Endothelial cell of umbilical vein (primary cell): Measurements from ENCODE around the gene ABCF2. TPM values are rescaled to one million over a fixed set of nuclear protein-coding genes. Genes with fewer than 3 reads are reported as not detected.

Source experiments
- BruUV-seq: library from RNA; stranded (reverse); fragments of 400-500 nt; replicated peaks from 2 replicates; lab custom pipeline; 2021; lab: Mats Ljungman, UMichigan
- CTCF ChIA-PET: fragments of 300-600, 350-600 bp; sonication (Branson Sonifier 250); formaldehyde crosslinking; loops from one replicate; lab custom pipeline; 2021; ENCODE audit warnings: antibody characterized with exemption, inconsistent platforms; lab: Charles Lee
- POLR2A ChIA-PET: fragments of 300-600, 350-600 bp; sonication (Branson Sonifier 250); formaldehyde crosslinking; loops from one replicate; lab custom pipeline; 2021; ENCODE audit warnings: antibody characterized with exemption, inconsistent platforms; lab: Charles Lee
- DNase-seq: peaks from one replicate; pipeline ENCODE4 v3.0.0-alpha.2; 2011; ENCODE audit warnings: low read depth, low spot score
- FAIRE-seq: peaks from 2 replicates; lab custom pipeline; 2011; peaks lifted over from hg19 to GRCh38; lab: Jason Lieb, UNC
- H2AFZ ChIP-seq: 2 replicates; pipeline ENCODE4 v1.6.0; 2012; ENCODE audit warnings: low read depth, low read length, control low read depth, inconsistent platforms
- H3K27ac ChIP-seq: 2 replicates; pipeline ENCODE4 v1.5.1; 2011; ENCODE audit warnings: low read depth, mild to moderate bottlenecking, control low read depth, low read length, moderate library complexity; ENCODE audit not compliant: insufficient read depth
- H3K27me3 ChIP-seq, 2 experiments: 2 replicates each; pipeline versions ENCODE4 v1.6.0 to v1.6.1; 2011; ENCODE audit warnings: low read length in 2 of 2, mixed read lengths in 1 of 2; ENCODE audit not compliant: control insufficient read depth in 2 of 2, insufficient read depth in 2 of 2
- H3K36me3 ChIP-seq, 2 experiments: 2 replicates in 1 of 2; 3 replicates in 1 of 2; pipeline ENCODE4 v1.5.1; 2011; ENCODE audit warnings: low read length in 2 of 2, mild to moderate bottlenecking in 1 of 2, moderate library complexity in 1 of 2; ENCODE audit not compliant: control insufficient read depth in 2 of 2, insufficient read depth in 2 of 2; ENCODE audit errors: extremely low read depth in 1 of 2
- H3K4me1 ChIP-seq: 3 replicates; pipeline ENCODE4 v1.5.1; 2011; ENCODE audit warnings: mild to moderate bottlenecking, low read length; ENCODE audit not compliant: control insufficient read depth, insufficient read depth; ENCODE audit errors: extremely low read depth
- H3K4me2 ChIP-seq: 2 replicates; pipeline ENCODE4 v1.6.1; 2011; ENCODE audit warnings: low read length, control low read depth, mixed read lengths; ENCODE audit not compliant: insufficient read depth
- H3K4me3 ChIP-seq, 3 experiments: fragments of 200-600 bp in 1 of 3; sonication (generic), shearing (Covaris generic) in 1 of 3; replicated peaks in 1 of 3; 2 replicates each; pipeline ENCODE4 v1.5.1; 2011 to 2016; ENCODE audit warnings: control low read depth in 3 of 3, low read length in 3 of 3, mild to moderate bottlenecking in 2 of 3, inconsistent platforms in 1 of 3, low read depth in 1 of 3, moderate library complexity in 1 of 3; ENCODE audit not compliant: insufficient read depth in 1 of 3
- H3K79me2 ChIP-seq: 2 replicates; pipeline ENCODE4 v1.6.0; 2012; ENCODE audit warnings: low read length, inconsistent platforms; ENCODE audit not compliant: control insufficient read depth, insufficient read depth
- H3K9ac ChIP-seq: replicated peaks from 2 replicates; pipeline ENCODE3; 2011; ENCODE audit warnings: low read length, control low read depth; ENCODE audit not compliant: insufficient read depth; ENCODE audit errors: extremely low read depth
- H3K9me1 ChIP-seq: replicated peaks from 3 replicates; pipeline ENCODE4 v1.6.0; 2011; ENCODE audit warnings: mild to moderate bottlenecking, low read length; ENCODE audit not compliant: control insufficient read depth, insufficient read depth; ENCODE audit errors: extremely low read depth
- H3K9me3 ChIP-seq: replicated peaks from 2 replicates; pipeline ENCODE4 v1.5.1; 2012; ENCODE audit warnings: low read length, inconsistent platforms; ENCODE audit not compliant: control insufficient read depth, insufficient read depth
- H4K20me1 ChIP-seq: replicated peaks from 2 replicates; pipeline ENCODE3; 2011; ENCODE audit warnings: mild to moderate bottlenecking, low read length; ENCODE audit not compliant: control insufficient read depth, insufficient read depth; ENCODE audit errors: extremely low read depth
- EZH2 ChIP-seq: IDR thresholded peaks from 2 replicates; pipeline ENCODE4 v1.6.1; 2012; ENCODE audit warnings: borderline replicate concordance, low read depth, mild to moderate bottlenecking, moderate library complexity, low read length, inconsistent platforms; ENCODE audit not compliant: severe bottlenecking
- FOS ChIP-seq: IDR thresholded peaks from 2 replicates; pipeline ENCODE4 v1.6.1; 2011; ENCODE audit warnings: mild to moderate bottlenecking, low read length, moderate library complexity, borderline replicate concordance; ENCODE audit not compliant: insufficient read depth
- GATA2 ChIP-seq: IDR thresholded peaks from 2 replicates; pipeline ENCODE4 v1.7.0; 2011; ENCODE audit warnings: low read depth, mild to moderate bottlenecking, moderate library complexity, mixed read lengths, low read length; ENCODE audit not compliant: insufficient read length, insufficient read depth
- JUN ChIP-seq: IDR thresholded peaks from 2 replicates; pipeline ENCODE4 v1.6.1; 2011; ENCODE audit warnings: borderline replicate concordance, low read depth; ENCODE audit not compliant: insufficient read length, insufficient read depth
- MYC ChIP-seq: IDR thresholded peaks from one replicate; pipeline ENCODE4 v1.6.1; 2011; ENCODE audit warnings: mild to moderate bottlenecking, low read depth, low read length
- POLR2A ChIP-seq: IDR thresholded peaks from 2 replicates; pipeline ENCODE4 v1.6.1; 2012; ENCODE audit warnings: low read depth, mild to moderate bottlenecking, control low read depth, low read length
- POLR2AphosphoS5 ChIP-seq: IDR thresholded peaks from 2 replicates; pipeline ENCODE4 v1.6.1; 2012; ENCODE audit warnings: low read depth, mild to moderate bottlenecking, control low read depth, low read length, moderate library complexity; ENCODE audit not compliant: insufficient read depth
- dilution Hi-C: fragments of 300-500 bp; cut with MboI; formaldehyde crosslinking; loops from one replicate; pipeline ENCODE4 v1.15.0; 2019; ENCODE audit warnings: low sequenced_read_pairs; ENCODE audit not compliant: extremely low pct_ligation_motif_present
- intact Hi-C: fragments of 100-400 bp; cut with micrococcal nuclease; formaldehyde crosslinking; loops from one replicate; pipeline ENCODE4 v1.10.0; 2022
- polyA plus RNA-seq, 4 experiments: library from polyadenylated mRNA; depleted of rRNA in 3 of 4; stranded (reverse) in 3 of 4; unstranded in 1 of 4; fragments of >200 nt; gene quantifications; 2 replicates each; pipeline versions ENCODE4 v1.2.1 to v1.2.3, GENCODE V29; 2011 to 2012; ENCODE audit warnings: missing spikeins in 1 of 4
- total RNA-seq: library from RNA; stranded (reverse); gene quantifications from 2 replicates; pipeline ENCODE4 v1.2.3, GENCODE V29; 2021
- TF ChIP-seq, protein P1 (sequence below), 2 donors: IDR thresholded peaks; 1 replicate in 1 of 2; 2 replicates in 1 of 2; pipeline ENCODE4 v1.5.1; 2011; ENCODE audit warnings: low read length in 2 of 2, mild to moderate bottlenecking in 2 of 2, moderate library complexity in 2 of 2, control low read depth in 1 of 2, inconsistent platforms in 1 of 2, low read depth in 1 of 2; ENCODE audit not compliant: insufficient read depth in 1 of 2; ENCODE audit errors: extremely low read depth in 1 of 2
- TF ChIP-seq, protein P2 (sequence below): IDR thresholded peaks from 2 replicates; pipeline ENCODE4 v1.6.1; 2011; ENCODE audit not compliant: insufficient read depth, insufficient read length

Gene ABCF2
- total and polyA plus RNA-seq, 2 donors (not counting 3 experiments of a cell fraction or from before 2014, with no cell fraction given): 45.3 to 61.6 TPM

DNA sequence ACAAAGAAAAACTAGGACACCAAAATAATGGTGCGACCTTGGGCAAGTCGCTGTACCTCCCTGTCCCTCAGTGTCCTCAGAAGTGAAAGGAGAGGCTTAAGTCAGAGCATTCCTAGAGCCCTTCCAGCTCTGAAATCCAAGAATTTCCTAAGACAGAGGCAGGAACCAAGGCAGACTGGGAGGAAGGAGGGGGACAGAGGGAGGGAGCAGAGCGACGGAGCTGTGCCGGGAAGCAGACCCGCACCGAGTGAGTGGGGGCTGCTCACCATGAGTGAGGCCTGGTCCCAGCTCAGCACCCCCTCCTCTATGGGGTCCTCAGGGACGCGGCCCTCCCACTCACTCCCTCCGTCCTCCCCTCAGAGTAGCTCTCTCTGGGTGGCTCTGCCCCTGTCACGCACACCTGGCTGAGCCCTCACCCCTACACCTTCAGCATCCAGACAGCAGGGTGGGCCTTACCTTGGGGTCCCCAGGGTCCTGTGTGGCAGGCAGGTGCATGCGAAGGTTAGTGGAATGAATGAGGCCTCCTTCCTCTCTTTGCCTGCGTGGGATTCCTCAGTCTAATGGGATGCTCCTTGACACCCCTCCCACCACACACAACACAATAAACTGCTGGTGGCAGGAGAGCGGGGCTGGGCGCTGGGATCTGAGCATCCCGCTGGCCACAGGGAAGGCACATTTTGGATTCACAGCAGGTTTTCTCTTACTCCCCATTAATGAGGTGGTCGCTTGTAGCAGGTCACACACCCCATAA is 26.1 kb upstream of the ABCF2 start:
- H3K9me1 ChIP-seq: no peaks in the 10 kb centered on the region
- FAIRE-seq (no peak), DNase-seq (no peak)
- H3K79me2 ChIP-seq: no peaks in the 10 kb centered on the region
- ChIA-PET CTCF (interaction anchor here (2.6 kb wide), 1 partner anchor 10 kb away, joined by 14 read pairs; no protein-coding TSS in a partner anchor), POLR2A (no interaction called here)
- H3K36me3 ChIP-seq: no peaks in the 10 kb centered on the region
- H3K4me3 ChIP-seq: no peak overlapping the region
- no peak overlapping the region for H3K9ac ChIP-seq
- H3K27me3 ChIP-seq: peaks cover 2 to 6% of the 10 kb centered on the region in 2 experiments
- no peak overlapping the region for H3K27ac ChIP-seq
- dilution Hi-C loops: no loop called here
- TF ChIP-seq, protein P1, sequence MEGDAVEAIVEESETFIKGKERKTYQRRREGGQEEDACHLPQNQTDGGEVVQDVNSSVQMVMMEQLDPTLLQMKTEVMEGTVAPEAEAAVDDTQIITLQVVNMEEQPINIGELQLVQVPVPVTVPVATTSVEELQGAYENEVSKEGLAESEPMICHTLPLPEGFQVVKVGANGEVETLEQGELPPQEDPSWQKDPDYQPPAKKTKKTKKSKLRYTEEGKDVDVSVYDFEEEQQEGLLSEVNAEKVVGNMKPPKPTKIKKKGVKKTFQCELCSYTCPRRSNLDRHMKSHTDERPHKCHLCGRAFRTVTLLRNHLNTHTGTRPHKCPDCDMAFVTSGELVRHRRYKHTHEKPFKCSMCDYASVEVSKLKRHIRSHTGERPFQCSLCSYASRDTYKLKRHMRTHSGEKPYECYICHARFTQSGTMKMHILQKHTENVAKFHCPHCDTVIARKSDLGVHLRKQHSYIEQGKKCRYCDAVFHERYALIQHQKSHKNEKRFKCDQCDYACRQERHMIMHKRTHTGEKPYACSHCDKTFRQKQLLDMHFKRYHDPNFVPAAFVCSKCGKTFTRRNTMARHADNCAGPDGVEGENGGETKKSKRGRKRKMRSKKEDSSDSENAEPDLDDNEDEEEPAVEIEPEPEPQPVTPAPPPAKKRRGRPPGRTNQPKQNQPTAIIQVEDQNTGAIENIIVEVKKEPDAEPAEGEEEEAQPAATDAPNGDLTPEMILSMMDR (IDR thresholded peaks at IDR 0.05; ENCODE audit: extremely low read depth in 1 of 2, insufficient read depth in 1 of 2, low read depth in 1 of 2, low read length in 2 of 2): no peak
- TF ChIP-seq GATA2 (no peak), MYC (no peak), EZH2 (no peak), JUN (no peak), FOS (no peak), POLR2AphosphoS5 (no peak), POLR2A (no peak)
- TF ChIP-seq, protein P2, sequence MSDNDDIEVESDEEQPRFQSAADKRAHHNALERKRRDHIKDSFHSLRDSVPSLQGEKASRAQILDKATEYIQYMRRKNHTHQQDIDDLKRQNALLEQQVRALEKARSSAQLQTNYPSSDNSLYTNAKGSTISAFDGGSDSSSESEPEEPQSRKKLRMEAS: no peak
- H3K4me1 ChIP-seq: peaks cover 6% of the 10 kb centered on the region
- intact Hi-C loops: no loop called here
- BruUV-seq: no TSS peak
- no peaks in the 10 kb centered on the region for H4K20me1 ChIP-seq
- H3K9me3 ChIP-seq: no peaks in the 10 kb centered on the region
- H3K4me2 ChIP-seq: no peak overlapping the region
- no peak overlapping the region for H2AFZ ChIP-seq
